Measurements from ENCODE around the gene SHBG.
"Not testable (repeated sequence)": the region's sequence is repeated elsewhere in the genome, so short reads cannot be mapped to it uniquely, and the experiment has no call there.

Gene SHBG

GRCh38 chr17:7611635-7612293 lies 18.2 kb upstream of the SHBG start:
- no peak for DNase-seq (ENCODE audit: low spot score)

- DNase-seq (ENCODE audit: low spot score) = no peak
Measured at GRCh38 chr17:7612294-7612640, 17.7 kb upstream of the SHBG start.

- DNase-seq (ENCODE audit: low spot score) = peak; percentile 22
Measured at GRCh38 chr17:7613769-7614424, 16.0 kb upstream of the SHBG start.

- DNase-seq (ENCODE audit: low spot score) = peak; percentile 100
Measured at GRCh38 chr17:7614425-7615264, 15.3 kb upstream of the SHBG start, which contains the start of gene FXR2. TSS of gene FXR2 (minus strand) at chr17:7614897. CDS start at chr17:7614532, 365 bp downstream.

- DNase-seq (ENCODE audit: low spot score) = no peak
Measured at GRCh38 chr17:7615265-7615747, 14.6 kb upstream of the SHBG start.

GRCh38 chr17:7618608-7619007 lies 11.3 kb upstream of the SHBG start:
- DNase-seq (ENCODE audit: low spot score) = no peak

GRCh38 chr17:7620835-7621234 lies 9.1 kb upstream of the SHBG start:
- no peak for DNase-seq (ENCODE audit: low spot score)

- DNase-seq (ENCODE audit: low spot score) = no peak
Measured at GRCh38 chr17:7623661-7624060, 6.3 kb upstream of the SHBG start.

- not testable (repeated sequence) for DNase-seq (ENCODE audit: low spot score)
Measured at GRCh38 chr17:7625749-7626148, 4.2 kb upstream of the SHBG start.

- no peak for DNase-seq (ENCODE audit: low spot score)
Measured at GRCh38 chr17:7626307-7626706, 3.6 kb upstream of the SHBG start.

- DNase-seq (ENCODE audit: low spot score) = no peak
Measured at GRCh38 chr17:7626956-7627249, 3.0 kb upstream of the SHBG start.

GRCh38 chr17:7627250-7628121 lies 2.4 kb upstream of the SHBG start, which contains the start of gene SAT2:
TSS of gene SAT2 (minus strand) at chr17:7627821. CDS start at chr17:7627635, 186 bp downstream.
- peak; percentile 86 for DNase-seq (ENCODE audit: low spot score)

- DNase-seq (ENCODE audit: low spot score) = no peak
Measured at GRCh38 chr17:7631398-7632380, 1.8 kb downstream of the SHBG start.

- DNase-seq (ENCODE audit: low spot score) = peak; percentile 83
Measured at GRCh38 chr17:7632492-7632894, 2.6 kb downstream of the SHBG start.

- DNase-seq (ENCODE audit: low spot score) = no peak
Measured at GRCh38 chr17:7633093-7633492, 3.2 kb downstream of the SHBG start.

GRCh38 chr17:7634384-7634783 lies 4.4 kb downstream of the SHBG start:
- DNase-seq (ENCODE audit: low spot score) = peak; percentile 49

- DNase-seq (ENCODE audit: low spot score) = no peak
Measured at GRCh38 chr17:7636163-7636562, 6.2 kb downstream of the SHBG start.

GRCh38 chr17:7640783-7641182 lies 10.8 kb downstream of the SHBG start:
- no peak for DNase-seq (ENCODE audit: low spot score)

GRCh38 chr17:7641635-7642034 lies 11.7 kb downstream of the SHBG start:
- peak; percentile 28 for DNase-seq (ENCODE audit: low spot score)

GRCh38 chr17:7644775-7645174 lies 14.8 kb downstream of the SHBG start:
- no peak for DNase-seq (ENCODE audit: low spot score)

GRCh38 chr17:7646457-7646856 lies 16.5 kb downstream of the SHBG start:
- DNase-seq (ENCODE audit: low spot score) = no peak

Measured in hematopoietic multipotent progenitor cell treated with erythropoietin and hydrocortisone succinate and interleukin-3 and kit ligand, for 15 days (in vitro differentiated cells).